PC-9 (cell line): ENCODE results near the gene CD180.

Source experiments
- EZH2 ChIP-seq: fragments of 200-600 bp; sonication (generic); IDR thresholded peaks from 2 replicates; pipeline ENCODE4 v1.8.0; 2017; ENCODE audit warnings: antibody characterized with exemption, low read depth
- TF ChIP-seq, protein P1 (sequence below): fragments of 200-600 bp; sonication (generic); conservative IDR thresholded peaks from 2 replicates; pipeline ENCODE4 v1.6.1; 2017; ENCODE audit warnings: mixed run types, antibody characterized with exemption, mild to moderate bottlenecking, moderate library complexity

DNA sequence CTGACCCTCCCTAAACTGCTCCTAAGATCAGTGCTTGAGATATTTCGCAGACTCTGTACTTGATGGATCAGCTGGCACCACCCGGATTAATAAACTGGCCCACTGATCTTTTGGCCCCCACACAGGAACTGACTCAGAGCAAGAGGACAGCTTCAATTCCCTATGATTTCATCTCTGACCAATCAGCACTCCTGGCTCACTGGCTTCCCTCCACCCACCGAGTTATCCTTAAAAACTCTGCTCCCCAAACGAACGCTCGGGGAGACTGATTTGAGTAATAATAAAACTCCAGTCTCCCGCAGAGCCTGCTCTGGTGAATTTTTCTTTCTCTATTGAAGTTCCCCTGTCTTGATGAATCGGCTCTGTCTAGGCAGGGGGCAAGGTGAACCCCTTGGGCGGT lies 36.5 kb upstream of the CD180 start:
- TF ChIP-seq, protein P1, sequence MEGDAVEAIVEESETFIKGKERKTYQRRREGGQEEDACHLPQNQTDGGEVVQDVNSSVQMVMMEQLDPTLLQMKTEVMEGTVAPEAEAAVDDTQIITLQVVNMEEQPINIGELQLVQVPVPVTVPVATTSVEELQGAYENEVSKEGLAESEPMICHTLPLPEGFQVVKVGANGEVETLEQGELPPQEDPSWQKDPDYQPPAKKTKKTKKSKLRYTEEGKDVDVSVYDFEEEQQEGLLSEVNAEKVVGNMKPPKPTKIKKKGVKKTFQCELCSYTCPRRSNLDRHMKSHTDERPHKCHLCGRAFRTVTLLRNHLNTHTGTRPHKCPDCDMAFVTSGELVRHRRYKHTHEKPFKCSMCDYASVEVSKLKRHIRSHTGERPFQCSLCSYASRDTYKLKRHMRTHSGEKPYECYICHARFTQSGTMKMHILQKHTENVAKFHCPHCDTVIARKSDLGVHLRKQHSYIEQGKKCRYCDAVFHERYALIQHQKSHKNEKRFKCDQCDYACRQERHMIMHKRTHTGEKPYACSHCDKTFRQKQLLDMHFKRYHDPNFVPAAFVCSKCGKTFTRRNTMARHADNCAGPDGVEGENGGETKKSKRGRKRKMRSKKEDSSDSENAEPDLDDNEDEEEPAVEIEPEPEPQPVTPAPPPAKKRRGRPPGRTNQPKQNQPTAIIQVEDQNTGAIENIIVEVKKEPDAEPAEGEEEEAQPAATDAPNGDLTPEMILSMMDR: no peak
- no peak for TF ChIP-seq EZH2
